Right lobe of liver (tissue), 6 donors: Measurements from ENCODE around the gene ITPRID2. TPM values are rescaled to one million over a fixed set of nuclear protein-coding genes. Genes with fewer than 3 reads are reported as not detected.
A peak's percentile ranks its signal among the peaks of the same experiment; 100 is the strongest.

Source experiments
- ATAC-seq, 4 donors: fragments of 200-7000 bp; cut with Tn5 transposase; one replicate each; pipeline ENCODE4 v1.9.1; 2020; ENCODE audit warnings: mild to moderate bottlenecking in 4 of 4, moderate library complexity in 4 of 4
- DNase-seq, 3 donors: peaks; one replicate each; pipeline ENCODE4 v3.0.0-alpha.2; 2020
- H3K27ac ChIP-seq, 3 donors: fragments of 200-600 bp; one replicate each; pipeline ENCODE4 v1.8.0; 2022
- H3K27me3 ChIP-seq, 2 donors: fragments of 200-600 bp; one replicate each; pipeline ENCODE4 v1.8.0; 2022
- H3K36me3 ChIP-seq, 4 donors: fragments of 200-600 bp; sonication (generic) in 1 of 4; one replicate each; pipeline versions ENCODE4 v1.5.1 to v1.8.0; 2017 to 2022; ENCODE audit warnings: control low read depth in 1 of 4
- H3K4me1 ChIP-seq, 4 donors: fragments of 200-600 bp; sonication (generic) in 1 of 4; one replicate each; pipeline versions ENCODE4 v1.5.1 to v1.8.0; 2017 to 2022; ENCODE audit warnings: control low read depth in 1 of 4
- H3K4me3 ChIP-seq, 3 donors: fragments of 200-600 bp; one replicate each; pipeline ENCODE4 v1.8.0; 2022
- H3K9me3 ChIP-seq, 4 donors: fragments of 200-600 bp; sonication (generic) in 1 of 4; one replicate each; pipeline versions ENCODE4 v1.5.1 to v1.8.0; 2017 to 2022; ENCODE audit warnings: control low read depth in 1 of 4
- CTCF ChIP-seq, 4 donors: fragments of 200-600 bp in 3 of 4; fragments of 450-650 bp in 1 of 4; IDR thresholded peaks; one replicate each; pipeline versions ENCODE4 v1.5.1 to v1.8.0; 2016 to 2022; ENCODE audit warnings: antibody characterized with exemption in 4 of 4, mild to moderate bottlenecking in 2 of 4
- POLR2A ChIP-seq: fragments of 450-650 bp; IDR thresholded peaks from one replicate; pipeline ENCODE4 v1.6.1; 2017; ENCODE audit warnings: antibody characterized with exemption, mild to moderate bottlenecking
- WGBS: methylation state at CpG from one replicate; pipeline ENCODE4 v1.1.6; 2018; ENCODE audit warnings: low coverage, low lambda C conversion rate; ENCODE audit not compliant: insufficient coverage; ENCODE audit errors: missing lambda C conversion rate; 5-methylcytosine and 5-hydroxymethylcytosine counted together
- intact Hi-C, 2 donors: fragments of 100-400 bp; cut with DNase I; formaldehyde crosslinking; loops; one replicate each; pipeline versions ENCODE4 v1.11.2 to v1.14.1; 2022
- total RNA-seq, 6 experiments: library from RNA; depleted of rRNA in 2 of 6; stranded (reverse); fragments of >200 nt in 2 of 6; fragmentation: NEBNext Ultra II Directional in 3 of 6; extraction: Animal tissue kit (Norgen Biotek cat#: 25700) in 3 of 6; gene quantifications; one replicate each; pipeline versions ENCODE4 v1.1.0 to v1.2.4, GENCODE V29; 2016 to 2023
- donor health status: DM: no; HTN: yes; CAD: no.
- donor health status: DM: no; HTN: no; CAD: no.
- donor health status: DM: no; HTN: no; CAD: no.
- donor health status: DM: no; HTN: yes; CAD: no.
- donor health status: DM: no; HTN: yes; CAD: no.

The ITPRID2 gene
- total RNA-seq, 6 experiments from 2014 or later = 49.4 to 129 (median 74.5) TPM

DNA sequence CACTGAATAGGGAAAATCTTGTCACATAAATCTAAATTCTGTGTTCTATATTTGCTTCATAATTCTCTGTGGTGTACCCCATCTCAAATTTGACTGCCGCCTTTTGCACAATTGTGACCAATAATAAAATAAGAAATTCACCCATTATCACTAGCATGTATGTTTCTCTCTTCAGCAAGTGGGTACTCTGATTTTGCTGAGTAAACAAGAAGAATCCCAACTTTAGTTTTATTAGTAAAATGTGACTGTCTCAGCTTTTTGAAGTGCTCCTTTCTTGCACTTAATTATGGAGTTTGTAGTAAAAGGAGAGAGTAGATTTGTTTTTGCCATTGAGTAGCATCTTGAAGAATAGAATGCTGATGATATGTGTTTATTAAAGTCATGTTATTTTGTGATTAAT, 16.1 kb downstream of the ITPRID2 start:
- Histone ChIP-seq H3K36me3 (peaks cover 0 to 20% (median 4%) of the 10 kb centered on the region in 4 donors), H3K27me3 (no peaks in the 10 kb centered on the region), H3K4me3 (no peak overlapping the region), H3K27ac (no peak overlapping the region), H3K4me1 (peaks cover 0 to 57% (median 10%) of the 10 kb centered on the region in 4 donors), H3K9me3 (no peaks in the 10 kb centered on the region)
- DNase-seq (no peak), ATAC-seq (no peak)
- intact Hi-C loops = no loop called here
- 100% methylated on average over 1 of the region's 1 CpG for WGBS
- TF ChIP-seq POLR2A (no peak), CTCF (IDR thresholded peaks at IDR 0.05) (no peak)

- H3K4me3 ChIP-seq = peak overlapping the region in 2 of 3 donors; percentile 42 to 51
- DNase-seq (no peak), ATAC-seq (peak; percentile 60 to 78 (median 62))
- peaks cover 0 to 37% (median 6%) of the 10 kb centered on the region in 4 donors for H3K4me1 ChIP-seq
- no peaks in the 10 kb centered on the region for H3K27me3 ChIP-seq
- TF ChIP-seq CTCF (IDR thresholded peaks at IDR 0.05) (no peak), POLR2A (no peak)
- no peaks in the 10 kb centered on the region for H3K9me3 ChIP-seq
- intact Hi-C loops = no loop called here
- WGBS = 18% methylated on average over 2 of the region's 2 CpGs
- peak overlapping the region in 2 of 3 donors; percentile 64 to 74 for H3K27ac ChIP-seq
- peaks cover 2 to 24% (median 9%) of the 10 kb centered on the region in 4 donors for H3K36me3 ChIP-seq
These were observed 18.7 kb downstream of the ITPRID2 start for GRCh38 chr2:181910028-181910831.

GRCh38 chr2:181911830-181912229, 20.3 kb downstream of the ITPRID2 start:
- H3K27me3 ChIP-seq = no peaks in the 10 kb centered on the region
- intact Hi-C loops = no loop called here
- peaks cover 0 to 42% (median 4%) of the 10 kb centered on the region in 4 donors for H3K4me1 ChIP-seq
- peak overlapping the region in 2 of 3 donors; percentile 64 to 74 for H3K27ac ChIP-seq
- TF ChIP-seq POLR2A = no peak
- no peak for TF ChIP-seq CTCF (IDR thresholded peaks at IDR 0.05)
- no peaks in the 10 kb centered on the region for H3K9me3 ChIP-seq
- 27% methylated on average over 2 of the region's 2 CpGs for WGBS
- ATAC-seq = peak; percentile 79 to 92 (median 86)
- peak overlapping the region in 2 of 3 donors; percentile 42 to 51 for H3K4me3 ChIP-seq
- peaks cover 2 to 33% (median 15%) of the 10 kb centered on the region in 4 donors for H3K36me3 ChIP-seq
- DNase-seq = peak in 2 of 3 donors; percentile 21 to 50

- WGBS = 42% methylated on average over 1 of the region's 1 CpG
- Histone ChIP-seq H3K27me3 (no peaks in the 10 kb centered on the region), H3K27ac (no peak overlapping the region), H3K36me3 (peaks cover 8 to 58% (median 20%) of the 10 kb centered on the region in 4 donors), H3K9me3 (no peaks in the 10 kb centered on the region), H3K4me1 (peaks cover 0 to 30% (median 5%) of the 10 kb centered on the region in 4 donors), H3K4me3 (no peak overlapping the region)
- TF ChIP-seq POLR2A (no peak), CTCF (IDR thresholded peaks at IDR 0.05) (no peak)
- DNase-seq = no peak
- intact Hi-C loops = no loop called here
- ATAC-seq = peak in 1 of 4 donors; percentile 11
These were observed 23.6 kb downstream of the ITPRID2 start for GRCh38 chr2:181915102-181915501.
